Choroid plexus epithelial cell (primary cell): ENCODE measurements around the gene VTA1.
"Not testable (repeated sequence)": the region's sequence is repeated elsewhere in the genome, so short reads cannot be mapped to it uniquely, and the experiment has no call there.

Experiments used
- DNase-seq: peaks from one replicate; pipeline ENCODE4 v3.0.0-alpha.2; 2010; ENCODE audit warnings: low read depth
- H3K4me3 ChIP-seq: 2 replicates; pipeline ENCODE4 v1.5.1; 2011; ENCODE audit warnings: low read depth, mild to moderate bottlenecking, control low read depth, low read length, moderate library complexity
- TF ChIP-seq, protein P1 (sequence below): conservative IDR thresholded peaks from 2 replicates; pipeline ENCODE4 v1.5.1; 2011; ENCODE audit warnings: low read depth, mild to moderate bottlenecking, control low read depth, inconsistent platforms, low read length, moderate library complexity

The VTA1 gene, protein sequence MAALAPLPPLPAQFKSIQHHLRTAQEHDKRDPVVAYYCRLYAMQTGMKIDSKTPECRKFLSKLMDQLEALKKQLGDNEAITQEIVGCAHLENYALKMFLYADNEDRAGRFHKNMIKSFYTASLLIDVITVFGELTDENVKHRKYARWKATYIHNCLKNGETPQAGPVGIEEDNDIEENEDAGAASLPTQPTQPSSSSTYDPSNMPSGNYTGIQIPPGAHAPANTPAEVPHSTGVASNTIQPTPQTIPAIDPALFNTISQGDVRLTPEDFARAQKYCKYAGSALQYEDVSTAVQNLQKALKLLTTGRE

DNA sequence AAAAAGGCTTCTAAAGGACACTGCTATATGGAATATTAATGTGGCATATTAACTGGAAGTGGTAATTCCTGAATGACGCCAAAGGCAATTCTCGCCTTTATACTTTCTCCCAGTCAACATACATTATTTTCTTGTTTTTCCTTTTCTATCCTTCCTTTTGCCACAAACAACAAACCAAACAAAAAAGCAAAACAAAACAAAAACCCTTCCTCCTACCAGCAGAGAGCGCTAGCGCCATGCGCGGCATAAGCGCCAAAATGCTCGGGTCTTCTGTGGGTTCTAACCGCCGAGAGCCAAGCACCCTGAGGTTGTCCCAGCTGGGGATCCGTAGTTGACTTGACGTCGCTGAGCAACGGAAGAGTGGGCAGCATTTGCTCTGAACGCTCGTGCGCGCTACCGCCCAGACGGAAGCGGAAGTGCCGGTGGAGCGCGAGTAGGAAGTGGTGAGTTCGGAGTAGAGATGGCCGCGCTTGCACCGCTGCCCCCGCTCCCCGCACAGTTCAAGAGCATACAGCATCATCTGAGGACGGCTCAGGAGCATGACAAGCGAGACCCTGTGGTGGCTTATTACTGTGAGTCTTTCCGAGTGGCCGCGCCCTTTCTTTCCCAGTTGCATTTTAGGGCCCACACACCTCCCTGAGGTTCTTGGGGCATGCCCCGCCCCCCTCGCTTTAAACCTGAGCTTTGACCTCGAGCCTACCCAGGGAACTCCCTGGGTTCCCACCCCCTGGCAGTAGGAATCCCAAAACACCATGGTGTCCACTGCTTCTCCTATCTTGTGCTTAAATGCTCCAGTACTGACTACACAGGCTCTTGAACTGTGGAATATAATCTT, at the start of gene VTA1, which contains the start of gene NMBR:
VTA1 (plus strand) TSS at position 436 of the 835 bp plus-strand sequence; CDS start at position 461, 25 bp downstream.
NMBR (minus strand) TSS at position 295 of the 835 bp plus-strand sequence. CDS start 58,464 bp downstream, outside the sequence.
- TF ChIP-seq, protein P1, sequence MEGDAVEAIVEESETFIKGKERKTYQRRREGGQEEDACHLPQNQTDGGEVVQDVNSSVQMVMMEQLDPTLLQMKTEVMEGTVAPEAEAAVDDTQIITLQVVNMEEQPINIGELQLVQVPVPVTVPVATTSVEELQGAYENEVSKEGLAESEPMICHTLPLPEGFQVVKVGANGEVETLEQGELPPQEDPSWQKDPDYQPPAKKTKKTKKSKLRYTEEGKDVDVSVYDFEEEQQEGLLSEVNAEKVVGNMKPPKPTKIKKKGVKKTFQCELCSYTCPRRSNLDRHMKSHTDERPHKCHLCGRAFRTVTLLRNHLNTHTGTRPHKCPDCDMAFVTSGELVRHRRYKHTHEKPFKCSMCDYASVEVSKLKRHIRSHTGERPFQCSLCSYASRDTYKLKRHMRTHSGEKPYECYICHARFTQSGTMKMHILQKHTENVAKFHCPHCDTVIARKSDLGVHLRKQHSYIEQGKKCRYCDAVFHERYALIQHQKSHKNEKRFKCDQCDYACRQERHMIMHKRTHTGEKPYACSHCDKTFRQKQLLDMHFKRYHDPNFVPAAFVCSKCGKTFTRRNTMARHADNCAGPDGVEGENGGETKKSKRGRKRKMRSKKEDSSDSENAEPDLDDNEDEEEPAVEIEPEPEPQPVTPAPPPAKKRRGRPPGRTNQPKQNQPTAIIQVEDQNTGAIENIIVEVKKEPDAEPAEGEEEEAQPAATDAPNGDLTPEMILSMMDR: peak; percentile 98
- peak; percentile 100 for DNase-seq
- H3K4me3 ChIP-seq: peak within 1 kb of the TSS; percentile 95

DNA sequence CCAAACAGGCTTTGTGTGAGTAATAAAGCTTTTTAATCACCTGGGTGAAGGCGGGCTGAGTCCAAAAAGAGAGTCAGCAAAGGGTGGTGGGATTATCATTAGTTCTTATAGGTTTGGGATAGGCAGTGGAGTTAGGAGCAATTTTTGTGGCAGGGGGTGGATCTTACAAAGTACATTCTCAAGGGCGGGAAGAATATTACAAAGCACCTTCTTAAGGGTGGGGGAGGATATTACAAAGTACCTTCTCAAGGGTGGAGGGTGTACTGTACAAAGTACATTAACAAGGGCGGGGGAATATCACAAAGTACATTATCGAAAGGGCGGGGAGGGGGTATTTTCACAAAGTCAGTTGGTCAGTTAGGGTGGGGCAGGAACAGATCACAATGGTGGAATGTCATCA, 42.2 kb upstream of the VTA1 start:
- not testable (repeated sequence) for H3K4me3 ChIP-seq, DNase-seq

DNA sequence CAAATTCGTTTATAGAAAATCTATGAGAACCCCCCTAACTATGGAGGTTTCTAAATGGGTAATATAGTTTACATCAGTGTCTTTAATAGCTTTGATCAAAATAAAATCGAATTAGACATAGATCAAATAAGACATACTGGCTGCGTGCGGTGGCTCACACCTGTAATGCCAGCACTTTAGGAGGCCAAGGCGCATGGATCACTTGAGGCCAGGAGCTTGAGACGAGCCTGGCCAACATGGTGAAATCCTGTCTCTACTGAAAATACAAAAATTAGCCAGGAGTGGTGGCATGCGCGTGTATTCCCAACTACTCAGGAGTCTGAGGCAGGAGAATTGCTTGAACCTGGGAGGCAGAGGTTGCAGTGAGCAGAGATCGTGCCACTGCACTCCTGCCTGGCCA, 36.2 kb upstream of the VTA1 start:
- not testable (repeated sequence) for H3K4me3 ChIP-seq, DNase-seq

DNA sequence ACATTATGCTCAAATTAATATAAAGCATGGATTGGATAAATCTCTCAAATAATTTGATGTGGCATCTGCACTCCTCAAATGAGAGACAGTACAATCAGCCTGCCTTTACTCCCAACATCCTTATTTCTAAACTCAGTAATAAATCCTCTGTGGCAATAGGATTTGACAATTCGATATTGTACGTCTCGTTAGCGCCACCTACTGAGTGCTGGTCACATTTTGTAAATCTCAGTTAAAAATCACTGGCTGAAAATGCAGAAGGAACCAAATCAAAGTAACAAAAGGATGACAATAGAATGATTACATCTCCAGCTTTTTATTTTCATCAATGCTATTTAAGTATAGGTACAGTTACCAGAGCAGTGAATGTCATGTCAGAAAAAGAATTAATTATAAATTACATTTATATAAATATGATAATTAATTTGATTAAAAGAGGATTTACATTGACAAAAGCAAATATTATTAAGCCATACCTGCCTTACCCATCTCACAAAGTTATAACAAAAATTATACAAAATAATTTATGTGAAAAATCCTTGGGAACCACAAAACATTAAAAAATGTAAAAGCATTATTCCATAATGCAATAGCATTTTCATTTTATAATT, 34.5 kb upstream of the VTA1 start:
- TF ChIP-seq, protein P1: peak; percentile 79
- DNase-seq: peak; percentile 89
- H3K4me3 ChIP-seq: no peak overlapping the region

DNA sequence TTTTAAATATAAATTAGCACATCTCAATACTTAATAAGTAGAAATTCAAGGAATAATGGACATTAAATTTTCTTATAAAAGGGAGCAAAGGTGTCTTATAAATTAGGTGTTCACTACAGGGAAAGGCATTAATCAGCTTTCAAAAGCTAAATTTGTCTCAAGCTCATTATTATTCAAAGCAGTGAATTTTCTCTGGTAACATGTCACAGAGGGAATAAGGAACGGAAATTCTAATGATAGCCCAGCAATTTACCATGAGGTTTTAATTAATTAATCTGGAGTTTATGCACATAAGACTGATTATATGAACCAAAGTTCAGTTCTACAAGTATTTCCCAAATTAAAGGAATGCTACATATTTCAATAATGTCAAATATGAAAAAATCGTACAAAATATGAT, 29.7 kb upstream of the VTA1 start:
- DNase-seq: no peak
- TF ChIP-seq, protein P1: no peak
- no peak overlapping the region for H3K4me3 ChIP-seq

DNA sequence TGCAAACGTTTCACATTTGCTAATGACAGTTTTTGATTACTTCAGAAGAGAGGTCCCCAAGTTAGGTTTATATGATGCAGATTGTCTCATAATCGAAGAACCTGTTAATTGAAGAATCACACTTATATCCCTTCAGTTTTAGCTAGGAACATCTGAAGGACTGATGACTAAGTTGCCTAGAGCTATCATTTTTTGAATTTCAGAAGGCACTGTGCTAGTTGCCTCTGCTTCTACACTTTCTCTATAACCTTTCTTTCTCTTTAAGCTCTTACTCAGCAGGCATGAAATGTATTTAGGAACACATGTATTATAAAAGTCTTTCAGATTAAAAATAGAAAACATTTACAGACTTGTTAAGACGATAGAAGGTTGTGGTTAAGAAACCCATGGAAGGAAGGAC, 28.7 kb upstream of the VTA1 start:
- no peak for DNase-seq
- no peak overlapping the region for H3K4me3 ChIP-seq
- TF ChIP-seq, protein P1: no peak

DNA sequence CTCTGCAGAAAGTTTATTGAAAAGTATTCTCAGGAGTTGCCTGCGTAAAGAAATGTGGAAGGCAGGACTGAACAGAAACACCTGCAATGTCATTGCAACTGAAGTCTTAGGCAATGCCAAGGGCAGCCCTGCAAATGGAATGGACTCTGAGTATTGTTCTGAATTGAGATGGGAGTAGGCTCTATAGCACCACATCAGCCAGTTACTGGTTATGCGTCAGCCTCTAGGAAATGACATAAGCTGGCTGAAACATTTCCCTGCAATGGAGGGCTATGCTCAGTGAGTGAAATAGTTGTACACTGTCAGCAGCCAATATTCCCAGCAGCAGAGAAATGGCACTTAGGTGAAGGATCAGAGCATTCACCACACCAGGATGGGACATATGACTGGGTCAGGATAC, 28.1 kb upstream of the VTA1 start:
- TF ChIP-seq, protein P1: no peak

More for the DNA sequence above, 28.1 kb upstream of the VTA1 start:
- no peak overlapping the region for H3K4me3 ChIP-seq
- peak; percentile 1 for DNase-seq
